Mesothelial cell of epicardium (in vitro differentiated cells): ENCODE measurements around the gene NUP210. TPM values are rescaled to one million over a fixed set of nuclear protein-coding genes. Genes with fewer than 3 reads are reported as not detected.

Experiments used
- DNase-seq, 2 experiments: peaks; one replicate each; pipeline ENCODE4 v3.0.0; 2021; ENCODE audit warnings: low spot score in 2 of 2; ENCODE audit not compliant: unreplicated experiment in 2 of 2
- H3K27ac Mint-ChIP-seq: 2 replicates; pipeline ENCODE4 v1.8.0; 2021; ENCODE audit warnings: mixed read lengths
- H3K27me3 Mint-ChIP-seq: 2 replicates; pipeline ENCODE4 v1.8.0; 2021; ENCODE audit warnings: low read depth, mixed read lengths
- H3K36me3 Mint-ChIP-seq: 2 replicates; pipeline ENCODE4 v1.8.0; 2021; ENCODE audit warnings: mixed read lengths
- H3K4me1 Mint-ChIP-seq: 2 replicates; pipeline ENCODE4 v1.8.0; 2021; ENCODE audit warnings: mixed read lengths
- H3K4me3 Mint-ChIP-seq: 2 replicates; pipeline ENCODE4 v1.8.0; 2021; ENCODE audit warnings: mild to moderate bottlenecking, moderate library complexity, mixed read lengths
- H3K9me3 Mint-ChIP-seq: 2 replicates; pipeline ENCODE4 v1.8.0; 2021; ENCODE audit warnings: mixed read lengths
- total RNA-seq: library from RNA; stranded (reverse); gene quantifications from 3 replicates; pipeline ENCODE4 v1.2.1, GENCODE V29; 2021
- TF ChIP-seq, protein P1 (sequence below): fragments of 200-600 bp; sonication (generic); IDR thresholded peaks from one replicate; pipeline ENCODE4 v1.5.0; 2021; ENCODE audit warnings: antibody characterized with exemption; ENCODE audit not compliant: unreplicated experiment

The NUP210 gene
- total RNA-seq, 1 donor from 2014 or later: 27.9 TPM

DNA sequence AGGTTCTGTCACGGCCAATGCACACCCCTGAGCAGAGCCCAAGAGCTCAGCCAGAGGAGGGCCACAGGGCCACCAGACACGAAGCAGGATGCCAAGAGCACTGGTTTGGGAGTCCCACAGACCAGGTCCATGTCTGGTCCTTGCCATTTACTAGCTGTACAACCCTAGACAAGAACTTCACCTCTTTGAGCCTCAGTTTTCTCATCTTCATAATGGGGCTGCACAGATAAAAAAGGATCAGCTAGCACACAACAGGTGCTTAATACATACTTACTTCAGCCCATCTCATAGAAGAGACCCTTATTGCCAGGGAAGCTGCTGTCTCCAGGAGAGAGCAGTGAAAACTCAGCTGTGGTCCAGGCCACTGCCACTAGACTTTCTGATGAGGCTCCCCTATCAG is 152.0 kb downstream of the NUP210 start:
- Mint-ChIP-seq H3K27ac (no peak overlapping the region), H3K4me1 (no peaks in the 10 kb centered on the region), H3K9me3 (peaks cover 6% of the 10 kb centered on the region), H3K4me3 (no peak overlapping the region), H3K27me3 (peaks cover 21% of the 10 kb centered on the region), H3K36me3 (no peaks in the 10 kb centered on the region)
- TF ChIP-seq, protein P1, sequence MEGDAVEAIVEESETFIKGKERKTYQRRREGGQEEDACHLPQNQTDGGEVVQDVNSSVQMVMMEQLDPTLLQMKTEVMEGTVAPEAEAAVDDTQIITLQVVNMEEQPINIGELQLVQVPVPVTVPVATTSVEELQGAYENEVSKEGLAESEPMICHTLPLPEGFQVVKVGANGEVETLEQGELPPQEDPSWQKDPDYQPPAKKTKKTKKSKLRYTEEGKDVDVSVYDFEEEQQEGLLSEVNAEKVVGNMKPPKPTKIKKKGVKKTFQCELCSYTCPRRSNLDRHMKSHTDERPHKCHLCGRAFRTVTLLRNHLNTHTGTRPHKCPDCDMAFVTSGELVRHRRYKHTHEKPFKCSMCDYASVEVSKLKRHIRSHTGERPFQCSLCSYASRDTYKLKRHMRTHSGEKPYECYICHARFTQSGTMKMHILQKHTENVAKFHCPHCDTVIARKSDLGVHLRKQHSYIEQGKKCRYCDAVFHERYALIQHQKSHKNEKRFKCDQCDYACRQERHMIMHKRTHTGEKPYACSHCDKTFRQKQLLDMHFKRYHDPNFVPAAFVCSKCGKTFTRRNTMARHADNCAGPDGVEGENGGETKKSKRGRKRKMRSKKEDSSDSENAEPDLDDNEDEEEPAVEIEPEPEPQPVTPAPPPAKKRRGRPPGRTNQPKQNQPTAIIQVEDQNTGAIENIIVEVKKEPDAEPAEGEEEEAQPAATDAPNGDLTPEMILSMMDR: no peak
- no peak for DNase-seq

GRCh38 chr3:13266651-13267362 is 153.3 kb downstream of the NUP210 start:
- H3K4me3 Mint-ChIP-seq: no peak overlapping the region
- H3K36me3 Mint-ChIP-seq: no peaks in the 10 kb centered on the region
- H3K9me3 Mint-ChIP-seq: peaks cover 6% of the 10 kb centered on the region
- TF ChIP-seq, protein P1: no peak
- H3K4me1 Mint-ChIP-seq: no peaks in the 10 kb centered on the region
- H3K27ac Mint-ChIP-seq: no peak overlapping the region
- DNase-seq: no peak
- H3K27me3 Mint-ChIP-seq: peaks cover 11% of the 10 kb centered on the region

Other genes starting within 250 kb of the NUP210 start
- gene HDAC11, start 60.0 kb upstream of the NUP210 start, total RNA-seq: 15.4 to 19.1 TPM (median 16.4 TPM) in 3 replicates
- gene FBLN2, start 128.8 kb upstream of the NUP210 start, total RNA-seq: 63.3 to 68.6 TPM (median 67.5 TPM) in 3 replicates